ENCODE measurements around the gene AGO3. TPM values are rescaled to one million over a fixed set of nuclear protein-coding genes. Genes with fewer than 3 reads are reported as not detected.

The AGO3 gene
- total RNA-seq, 1 experiment from 2014 or later, result 26.9 TPM

DNA sequence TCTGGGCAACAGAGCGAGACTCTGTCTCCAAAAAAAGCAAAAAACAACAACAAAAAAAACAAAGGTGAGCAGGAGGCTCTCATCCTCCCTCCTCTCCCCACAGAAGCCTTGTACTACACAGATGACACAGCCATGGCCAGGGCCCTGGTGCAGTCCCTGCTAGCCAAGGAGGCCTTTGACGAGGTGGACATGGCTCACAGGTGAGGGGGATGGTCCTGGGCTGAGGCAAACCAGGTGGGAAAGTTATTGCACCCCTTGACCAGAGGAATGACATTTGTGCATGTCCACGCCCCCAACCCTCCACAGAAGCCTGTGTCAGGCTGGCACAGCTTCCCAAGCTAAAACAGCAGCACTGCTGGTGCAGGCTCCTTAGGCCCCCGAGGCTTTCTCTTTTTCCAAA, 160.2 kb downstream of the AGO3 start:
- BruUV-seq (replicated peaks), result no TSS peak

More for the DNA sequence above, 160.2 kb downstream of the AGO3 start:
- Histone ChIP-seq H3K9me3 (ENCODE audit: control insufficient read depth in 1 of 2, insufficient read depth in 1 of 2, low read depth in 1 of 2, low read length in 2 of 2) (no peaks in the 10 kb centered on the region), H3K79me2 (ENCODE audit: insufficient read depth, low read length) (peaks cover 27% of the 10 kb centered on the region), H3K4me3 (replicated peaks in 1 of 2; ENCODE audit: low read depth in 1 of 2, low read length in 2 of 2) (no peak overlapping the region), H3K27ac (ENCODE audit: low read depth, low read length) (no peak overlapping the region), H3K9me2 (ENCODE audit: insufficient read depth) (no peaks in the 10 kb centered on the region), H3K4me1 (ENCODE audit: control insufficient read depth in 1 of 2, insufficient read depth in 2 of 2, low read length in 2 of 2) (peaks cover 0 to 15% of the 10 kb centered on the region in 2 experiments; a peak in 2 of 4 replicates), H3K9ac (ENCODE audit: low read length) (no peak overlapping the region), H3K36me3 (ENCODE audit: control insufficient read depth in 1 of 2, insufficient read depth in 2 of 2, low read length in 2 of 2) (peaks cover 26 to 29% of the 10 kb centered on the region in 2 experiments; a peak in 3 of 4 replicates), H2AFZ (ENCODE audit: low read depth, low read length, poor library complexity, severe bottlenecking) (no peak overlapping the region), H3K27me3 (ENCODE audit: insufficient read depth, low read length) (no peaks in the 10 kb centered on the region), H3K4me2 (ENCODE audit: low read length) (no peak overlapping the region), H4K20me1 (ENCODE audit: insufficient read depth) (no peaks in the 10 kb centered on the region)
- TF ChIP-seq JUND (IDR thresholded peaks at IDR 0.05), result no peak
- TF ChIP-seq POLR2A (IDR thresholded peaks at IDR 0.05; ENCODE audit: borderline replicate concordance, extremely low read depth, insufficient read depth, insufficient read length), result no peak
- TF ChIP-seq, protein P1, sequence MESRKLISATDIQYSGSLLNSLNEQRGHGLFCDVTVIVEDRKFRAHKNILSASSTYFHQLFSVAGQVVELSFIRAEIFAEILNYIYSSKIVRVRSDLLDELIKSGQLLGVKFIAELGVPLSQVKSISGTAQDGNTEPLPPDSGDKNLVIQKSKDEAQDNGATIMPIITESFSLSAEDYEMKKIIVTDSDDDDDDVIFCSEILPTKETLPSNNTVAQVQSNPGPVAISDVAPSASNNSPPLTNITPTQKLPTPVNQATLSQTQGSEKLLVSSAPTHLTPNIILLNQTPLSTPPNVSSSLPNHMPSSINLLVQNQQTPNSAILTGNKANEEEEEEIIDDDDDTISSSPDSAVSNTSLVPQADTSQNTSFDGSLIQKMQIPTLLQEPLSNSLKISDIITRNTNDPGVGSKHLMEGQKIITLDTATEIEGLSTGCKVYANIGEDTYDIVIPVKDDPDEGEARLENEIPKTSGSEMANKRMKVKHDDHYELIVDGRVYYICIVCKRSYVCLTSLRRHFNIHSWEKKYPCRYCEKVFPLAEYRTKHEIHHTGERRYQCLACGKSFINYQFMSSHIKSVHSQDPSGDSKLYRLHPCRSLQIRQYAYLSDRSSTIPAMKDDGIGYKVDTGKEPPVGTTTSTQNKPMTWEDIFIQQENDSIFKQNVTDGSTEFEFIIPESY (IDR thresholded peaks at IDR 0.05; ENCODE audit: extremely low read depth, insufficient replicate concordance, low read length), result no peak
- no peak for TF ChIP-seq EGR1 (IDR thresholded peaks at IDR 0.05; ENCODE audit: low read depth)
- no peak for TF ChIP-seq RAD21 (IDR thresholded peaks at IDR 0.05; ENCODE audit: low read depth)
- TF ChIP-seq, protein P2, sequence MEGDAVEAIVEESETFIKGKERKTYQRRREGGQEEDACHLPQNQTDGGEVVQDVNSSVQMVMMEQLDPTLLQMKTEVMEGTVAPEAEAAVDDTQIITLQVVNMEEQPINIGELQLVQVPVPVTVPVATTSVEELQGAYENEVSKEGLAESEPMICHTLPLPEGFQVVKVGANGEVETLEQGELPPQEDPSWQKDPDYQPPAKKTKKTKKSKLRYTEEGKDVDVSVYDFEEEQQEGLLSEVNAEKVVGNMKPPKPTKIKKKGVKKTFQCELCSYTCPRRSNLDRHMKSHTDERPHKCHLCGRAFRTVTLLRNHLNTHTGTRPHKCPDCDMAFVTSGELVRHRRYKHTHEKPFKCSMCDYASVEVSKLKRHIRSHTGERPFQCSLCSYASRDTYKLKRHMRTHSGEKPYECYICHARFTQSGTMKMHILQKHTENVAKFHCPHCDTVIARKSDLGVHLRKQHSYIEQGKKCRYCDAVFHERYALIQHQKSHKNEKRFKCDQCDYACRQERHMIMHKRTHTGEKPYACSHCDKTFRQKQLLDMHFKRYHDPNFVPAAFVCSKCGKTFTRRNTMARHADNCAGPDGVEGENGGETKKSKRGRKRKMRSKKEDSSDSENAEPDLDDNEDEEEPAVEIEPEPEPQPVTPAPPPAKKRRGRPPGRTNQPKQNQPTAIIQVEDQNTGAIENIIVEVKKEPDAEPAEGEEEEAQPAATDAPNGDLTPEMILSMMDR (IDR thresholded peaks at IDR 0.05 in 2 of 3, conservative IDR thresholded peaks at IDR 0.05 in 1 of 3; ENCODE audit: borderline replicate concordance in 1 of 3, insufficient read depth in 1 of 3, low read depth in 2 of 3, low read length in 2 of 3), result no peak
- TF ChIP-seq EZH2phosphoT487 (IDR thresholded peaks at IDR 0.05; ENCODE audit: borderline replicate concordance), result no peak
- TF ChIP-seq EZH2 (IDR thresholded peaks at IDR 0.05), result no peak
- no peak for TF ChIP-seq ELF1 (IDR thresholded peaks at IDR 0.05; ENCODE audit: borderline replicate concordance, low read depth)
- no peak for TF ChIP-seq POLR2AphosphoS5 (IDR thresholded peaks at IDR 0.05; ENCODE audit: low read depth, low read length)
- TF ChIP-seq, protein P3, sequence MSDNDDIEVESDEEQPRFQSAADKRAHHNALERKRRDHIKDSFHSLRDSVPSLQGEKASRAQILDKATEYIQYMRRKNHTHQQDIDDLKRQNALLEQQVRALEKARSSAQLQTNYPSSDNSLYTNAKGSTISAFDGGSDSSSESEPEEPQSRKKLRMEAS (IDR thresholded peaks at IDR 0.05), result no peak
- TF ChIP-seq FOSL1 (IDR thresholded peaks at IDR 0.05; ENCODE audit: low read depth), result no peak
- TF ChIP-seq TCF7L2 (IDR thresholded peaks at IDR 0.05; ENCODE audit: borderline replicate concordance, extremely low read depth, insufficient read depth, insufficient read length), result no peak
- TF ChIP-seq, protein P4, sequence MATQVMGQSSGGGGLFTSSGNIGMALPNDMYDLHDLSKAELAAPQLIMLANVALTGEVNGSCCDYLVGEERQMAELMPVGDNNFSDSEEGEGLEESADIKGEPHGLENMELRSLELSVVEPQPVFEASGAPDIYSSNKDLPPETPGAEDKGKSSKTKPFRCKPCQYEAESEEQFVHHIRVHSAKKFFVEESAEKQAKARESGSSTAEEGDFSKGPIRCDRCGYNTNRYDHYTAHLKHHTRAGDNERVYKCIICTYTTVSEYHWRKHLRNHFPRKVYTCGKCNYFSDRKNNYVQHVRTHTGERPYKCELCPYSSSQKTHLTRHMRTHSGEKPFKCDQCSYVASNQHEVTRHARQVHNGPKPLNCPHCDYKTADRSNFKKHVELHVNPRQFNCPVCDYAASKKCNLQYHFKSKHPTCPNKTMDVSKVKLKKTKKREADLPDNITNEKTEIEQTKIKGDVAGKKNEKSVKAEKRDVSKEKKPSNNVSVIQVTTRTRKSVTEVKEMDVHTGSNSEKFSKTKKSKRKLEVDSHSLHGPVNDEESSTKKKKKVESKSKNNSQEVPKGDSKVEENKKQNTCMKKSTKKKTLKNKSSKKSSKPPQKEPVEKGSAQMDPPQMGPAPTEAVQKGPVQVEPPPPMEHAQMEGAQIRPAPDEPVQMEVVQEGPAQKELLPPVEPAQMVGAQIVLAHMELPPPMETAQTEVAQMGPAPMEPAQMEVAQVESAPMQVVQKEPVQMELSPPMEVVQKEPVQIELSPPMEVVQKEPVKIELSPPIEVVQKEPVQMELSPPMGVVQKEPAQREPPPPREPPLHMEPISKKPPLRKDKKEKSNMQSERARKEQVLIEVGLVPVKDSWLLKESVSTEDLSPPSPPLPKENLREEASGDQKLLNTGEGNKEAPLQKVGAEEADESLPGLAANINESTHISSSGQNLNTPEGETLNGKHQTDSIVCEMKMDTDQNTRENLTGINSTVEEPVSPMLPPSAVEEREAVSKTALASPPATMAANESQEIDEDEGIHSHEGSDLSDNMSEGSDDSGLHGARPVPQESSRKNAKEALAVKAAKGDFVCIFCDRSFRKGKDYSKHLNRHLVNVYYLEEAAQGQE (IDR thresholded peaks at IDR 0.05; ENCODE audit: low read depth), result no peak
- ChIA-PET RAD21 (ENCODE audit: low non-redundant PET in 1 of 2, low total read pairs in 2 of 2, uncharacterized antibody in 2 of 2, unreplicated experiment in 2 of 2) (no interaction called here), POLR2A (no interaction called here), CTCF (no interaction called here)
- intact Hi-C loops (cut with micrococcal nuclease), result no loop called here
- ATAC-seq (no peak), DNase-seq (ENCODE audit: low read depth, low spot score) (no peak)

Measured in HCT116 (cell line).